22Rv1 (cell line): ENCODE results near the gene RMDN3.
A peak's percentile ranks its signal among the peaks of the same experiment; 100 is the strongest.

ENCODE experiments used
- H3K27ac ChIP-seq: fragments of 450-650 bp; 2 replicates; pipeline ENCODE4 v1.5.1; 2017
- CTCF ChIP-seq: fragments of 450-650 bp; IDR thresholded peaks from 2 replicates; pipeline ENCODE4 v1.5.1; 2017; ENCODE audit warnings: mild to moderate bottlenecking
- ZFX ChIP-seq: fragments of 450-650 bp; IDR thresholded peaks from 2 replicates; pipeline ENCODE4 v1.6.1; 2017; ENCODE audit warnings: antibody characterized with exemption, borderline replicate concordance

The RMDN3 gene

GRCh38 chr15:40793216-40793989, 38.3 kb upstream of the RMDN3 start:
- TF ChIP-seq CTCF (no peak), ZFX (no peak)

DNA sequence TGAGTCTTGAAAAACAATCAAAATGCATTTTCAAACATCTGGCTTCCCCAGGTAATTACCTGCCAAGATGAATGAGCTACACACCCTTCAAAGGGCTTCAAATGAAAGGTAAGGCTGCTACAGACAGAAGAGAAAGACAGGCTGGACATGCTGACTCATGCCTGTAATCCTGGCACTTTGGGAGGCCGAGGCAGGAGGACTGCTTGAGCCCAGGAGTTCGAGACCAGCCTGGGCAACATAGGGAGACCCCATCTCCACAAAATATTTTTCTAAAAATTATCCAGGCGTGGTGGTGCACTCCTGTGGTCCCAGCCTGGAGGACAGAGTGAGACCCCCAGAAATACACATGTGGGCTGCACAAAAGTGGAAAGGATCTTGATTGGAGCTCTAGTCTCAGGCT, 37.3 kb upstream of the RMDN3 start:
- H3K27ac ChIP-seq: peak overlapping the region; percentile 58
- TF ChIP-seq CTCF (no peak), ZFX (no peak)

More at GRCh38 chr15:40793216-40793989, 38.3 kb upstream of the RMDN3 start:
- H3K27ac ChIP-seq: peak overlapping the region; percentile 58

DNA sequence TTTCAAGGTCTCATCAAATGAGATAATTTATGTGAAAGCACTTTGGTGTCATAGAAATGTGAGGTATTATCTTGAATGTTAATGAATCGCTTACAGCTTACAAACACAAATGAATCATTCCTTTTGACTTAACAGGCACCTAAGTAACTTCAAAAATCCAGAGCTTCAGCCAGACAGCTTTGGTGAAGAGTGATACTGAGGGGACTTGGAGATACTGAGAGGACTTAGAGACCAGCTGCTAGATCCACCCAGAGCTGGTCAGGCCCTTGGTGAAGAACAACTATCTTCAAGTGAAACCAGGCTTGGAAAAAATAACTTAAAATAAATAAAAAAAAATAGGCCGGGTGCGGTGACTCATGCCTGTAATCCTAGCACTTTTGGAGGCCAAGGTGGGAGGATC, 35.7 kb upstream of the RMDN3 start:
- TF ChIP-seq CTCF: no peak
- no peak for TF ChIP-seq ZFX
- no peak overlapping the region for H3K27ac ChIP-seq

GRCh38 chr15:40789999-40790398, 34.9 kb upstream of the RMDN3 start:
- H3K27ac ChIP-seq: no peak overlapping the region
- TF ChIP-seq CTCF (no peak), ZFX (no peak)

GRCh38 chr15:40789119-40789518, 34.1 kb upstream of the RMDN3 start:
- H3K27ac ChIP-seq: no peak overlapping the region
- TF ChIP-seq CTCF (no peak), ZFX (no peak)

GRCh38 chr15:40787991-40788390, 32.9 kb upstream of the RMDN3 start:
- peak overlapping the region; percentile 87 for H3K27ac ChIP-seq
- TF ChIP-seq CTCF: no peak
- TF ChIP-seq ZFX: no peak

DNA sequence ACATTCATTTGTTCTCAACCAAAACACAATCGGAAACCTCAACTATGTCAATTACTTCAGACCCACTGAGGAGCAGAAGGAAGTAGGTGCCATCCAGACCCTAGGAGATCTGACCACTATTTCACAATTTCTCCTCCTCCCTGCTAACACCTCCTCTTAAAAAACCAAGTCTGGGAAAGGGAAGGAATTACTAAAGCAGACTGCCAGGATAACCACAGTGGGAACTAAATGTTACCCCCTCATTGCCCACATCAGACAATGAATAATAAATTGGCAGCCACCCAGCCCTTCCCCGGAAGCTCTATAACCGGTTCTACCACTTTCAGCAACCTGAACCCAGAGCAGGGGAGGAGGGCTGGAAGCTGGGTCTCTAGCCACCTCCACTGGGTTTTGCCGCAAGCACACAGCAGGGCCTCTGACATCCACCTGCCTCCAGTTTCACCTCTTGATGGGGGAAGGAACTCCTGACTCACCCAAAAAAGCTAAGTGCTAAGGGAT, 32.3 kb upstream of the RMDN3 start:
- TF ChIP-seq ZFX (no peak), CTCF (no peak)
- H3K27ac ChIP-seq: peak overlapping the region; percentile 87
